GM20000 (cell line): ENCODE data around the gene RBMS3.

Source experiments
- DNase-seq: peaks from one replicate; pipeline ENCODE4 v3.0.0; 2012; ENCODE audit warnings: low spot score
- TF ChIP-seq, protein P1 (sequence below): IDR thresholded peaks from 2 replicates; pipeline ENCODE4 v1.5.1; 2012; ENCODE audit warnings: mild to moderate bottlenecking, control low read depth; ENCODE audit errors: extremely low read depth, missing control alignments

RBMS3 gene

DNA sequence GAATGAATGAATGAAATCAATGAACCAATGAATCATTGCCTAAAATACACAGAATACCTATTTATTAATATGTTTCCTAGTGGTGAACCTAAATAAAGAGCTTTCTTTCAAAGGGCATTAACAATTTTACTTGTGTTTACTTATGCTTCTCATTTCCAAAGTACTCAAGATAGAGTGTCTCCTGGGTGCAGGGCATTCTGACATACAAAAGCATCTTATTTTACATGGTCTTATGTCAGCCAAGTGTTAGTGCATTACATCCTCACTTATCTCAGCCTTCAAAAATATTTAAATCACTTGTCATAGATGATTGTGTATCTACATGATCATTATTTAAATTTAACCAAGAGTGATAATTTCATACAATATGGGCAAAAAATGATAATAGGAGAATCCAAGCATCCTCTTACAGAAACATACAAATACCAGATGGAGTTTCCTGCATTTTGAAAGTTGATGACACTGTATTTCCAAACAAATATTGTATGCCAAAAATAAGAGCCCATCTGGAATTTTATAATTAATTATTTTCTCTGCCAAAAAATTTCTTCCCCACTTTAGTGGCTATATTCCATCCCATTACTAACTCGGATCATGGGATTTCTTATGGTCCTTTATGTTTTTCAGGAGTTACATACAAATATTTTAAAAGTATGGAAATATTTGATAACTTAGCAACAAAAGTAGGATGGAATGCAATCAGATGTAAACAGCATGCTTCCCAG is 279.0 kb downstream of the RBMS3 start:
- TF ChIP-seq, protein P1, sequence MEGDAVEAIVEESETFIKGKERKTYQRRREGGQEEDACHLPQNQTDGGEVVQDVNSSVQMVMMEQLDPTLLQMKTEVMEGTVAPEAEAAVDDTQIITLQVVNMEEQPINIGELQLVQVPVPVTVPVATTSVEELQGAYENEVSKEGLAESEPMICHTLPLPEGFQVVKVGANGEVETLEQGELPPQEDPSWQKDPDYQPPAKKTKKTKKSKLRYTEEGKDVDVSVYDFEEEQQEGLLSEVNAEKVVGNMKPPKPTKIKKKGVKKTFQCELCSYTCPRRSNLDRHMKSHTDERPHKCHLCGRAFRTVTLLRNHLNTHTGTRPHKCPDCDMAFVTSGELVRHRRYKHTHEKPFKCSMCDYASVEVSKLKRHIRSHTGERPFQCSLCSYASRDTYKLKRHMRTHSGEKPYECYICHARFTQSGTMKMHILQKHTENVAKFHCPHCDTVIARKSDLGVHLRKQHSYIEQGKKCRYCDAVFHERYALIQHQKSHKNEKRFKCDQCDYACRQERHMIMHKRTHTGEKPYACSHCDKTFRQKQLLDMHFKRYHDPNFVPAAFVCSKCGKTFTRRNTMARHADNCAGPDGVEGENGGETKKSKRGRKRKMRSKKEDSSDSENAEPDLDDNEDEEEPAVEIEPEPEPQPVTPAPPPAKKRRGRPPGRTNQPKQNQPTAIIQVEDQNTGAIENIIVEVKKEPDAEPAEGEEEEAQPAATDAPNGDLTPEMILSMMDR, result no peak
- no peak for DNase-seq

DNA sequence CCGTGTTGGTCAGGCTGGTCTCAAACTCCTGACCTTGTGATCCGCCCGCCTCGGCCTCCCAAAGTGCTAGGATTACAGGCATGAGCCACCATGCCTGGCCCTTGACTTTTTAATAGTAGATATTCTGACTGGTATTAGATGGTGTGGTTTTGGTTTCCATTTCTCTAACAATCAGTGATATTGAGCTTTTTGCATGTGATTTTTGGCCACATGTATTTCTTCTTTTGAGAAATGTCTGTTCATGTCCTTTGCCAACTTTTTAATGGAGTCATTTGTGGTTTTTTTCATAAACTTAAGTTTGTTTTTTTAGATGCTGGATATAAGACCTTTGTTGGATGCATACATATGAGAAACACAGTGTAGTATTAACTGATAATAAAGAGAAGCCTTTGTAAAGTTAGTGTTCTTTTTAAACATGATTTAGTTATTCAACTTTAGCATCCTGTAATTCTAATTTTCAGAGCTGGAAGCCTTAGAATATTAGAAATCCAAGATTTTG is 280.8 kb downstream of the RBMS3 start:
- TF ChIP-seq, protein P1, result no peak
- DNase-seq, result no peak

DNA sequence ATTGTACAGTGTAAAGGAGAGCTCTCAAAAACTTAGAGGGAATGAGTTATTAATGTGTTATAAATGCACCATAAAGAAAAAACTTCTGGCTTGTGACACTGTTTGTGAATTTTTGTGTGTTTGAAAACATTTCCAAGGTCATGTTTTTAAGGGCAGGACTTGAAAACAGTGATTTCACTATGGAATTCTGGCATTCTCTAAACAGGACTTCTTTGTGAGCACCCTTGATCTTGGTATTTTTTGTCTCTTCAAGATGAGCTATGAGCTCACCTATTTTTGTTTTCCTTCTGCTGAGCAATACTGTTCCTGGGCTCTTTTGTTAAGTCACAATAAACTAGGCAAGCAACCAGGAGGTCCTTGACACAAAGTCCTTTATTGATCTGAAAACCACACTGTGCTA is 284.4 kb downstream of the RBMS3 start:
- TF ChIP-seq, protein P1, result no peak
- no peak for DNase-seq

DNA sequence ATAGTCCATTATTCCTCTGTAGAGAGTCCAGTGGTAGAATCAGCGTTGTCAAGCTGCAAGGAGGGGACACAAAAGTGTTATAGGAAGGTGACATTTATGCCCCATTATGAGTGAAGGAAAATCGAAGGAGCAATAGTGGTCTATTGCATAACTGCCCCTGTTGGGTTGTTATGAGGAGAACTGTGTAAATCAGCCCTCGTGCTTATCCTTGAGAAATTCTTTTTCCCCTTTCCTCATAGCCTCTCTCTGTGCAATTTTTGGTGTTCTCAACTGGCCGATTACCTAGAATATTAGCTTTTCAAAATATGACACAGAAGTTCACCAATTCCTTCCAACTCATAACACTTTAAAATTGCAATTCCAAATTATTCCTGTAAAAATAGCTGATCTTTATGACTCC is 286.6 kb downstream of the RBMS3 start:
- TF ChIP-seq, protein P1, result no peak
- DNase-seq, result no peak

DNA sequence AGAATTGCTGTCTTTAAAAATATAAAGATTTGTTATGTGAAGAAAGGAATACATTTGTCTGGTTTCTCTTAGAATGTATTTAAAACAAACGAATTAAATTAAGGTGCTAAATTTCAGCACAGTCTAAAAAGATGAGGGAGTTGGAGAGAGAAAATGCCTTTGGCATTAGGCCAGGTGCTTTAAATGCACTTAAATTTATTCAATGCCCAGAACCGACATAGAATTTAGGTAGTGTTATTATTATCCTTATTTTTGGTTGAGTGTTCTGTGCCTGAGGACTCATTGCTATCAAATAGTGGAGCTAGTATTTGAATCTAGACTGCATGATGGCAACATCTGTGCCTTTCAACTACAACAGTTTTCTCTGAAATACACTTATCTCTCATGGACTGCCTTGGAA is 287.5 kb downstream of the RBMS3 start:
- no peak for DNase-seq
- TF ChIP-seq, protein P1, result no peak

DNA sequence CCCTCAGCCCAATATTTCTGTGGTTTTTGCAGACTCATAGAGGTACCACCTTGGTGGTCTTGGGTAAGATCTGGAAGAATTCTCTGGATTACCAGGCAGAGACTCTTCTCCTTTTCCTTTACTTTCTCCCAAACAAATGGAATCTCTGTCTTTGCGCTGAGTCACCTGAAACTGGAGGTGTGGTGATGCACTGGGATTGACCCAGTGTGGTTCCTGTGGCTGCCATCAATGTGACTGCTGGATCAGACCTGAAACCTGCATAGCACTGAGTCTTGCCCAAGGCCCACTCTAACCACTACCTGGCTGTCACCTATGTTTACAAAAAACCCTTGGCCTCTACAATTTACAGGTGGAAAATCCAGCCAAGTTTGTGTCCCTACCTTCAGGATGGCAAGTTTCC is 295.3 kb downstream of the RBMS3 start:
- TF ChIP-seq, protein P1, result no peak

DNA sequence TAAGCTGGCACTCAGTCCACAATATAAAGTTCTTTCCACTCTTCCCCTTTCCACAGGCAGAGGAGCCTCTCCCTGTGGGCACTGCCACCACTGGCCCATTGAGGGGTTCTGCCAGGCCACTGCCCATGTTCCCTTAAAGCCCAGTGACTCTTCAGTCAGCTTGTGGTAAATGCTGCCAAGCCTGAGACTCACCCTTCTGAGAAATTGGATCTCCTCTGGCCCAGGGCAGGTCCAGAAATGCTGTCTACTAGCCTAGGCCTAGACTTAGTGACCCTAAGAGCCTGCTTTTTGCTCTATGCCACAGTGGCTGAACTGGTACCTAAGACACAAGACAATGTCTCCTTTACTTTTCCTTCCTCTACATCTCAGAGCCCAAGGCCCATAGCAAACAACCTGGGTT is 295.8 kb downstream of the RBMS3 start:
- TF ChIP-seq, protein P1, result no peak
- no peak for DNase-seq

More for the DNA sequence above, 295.3 kb downstream of the RBMS3 start:
- no peak for DNase-seq
